Caki2 (cell line): ENCODE results near the gene ACTN1. TPM values are rescaled to one million over a fixed set of nuclear protein-coding genes. Genes with fewer than 3 reads are reported as not detected.
"Not testable (repeated sequence)": the region's sequence is repeated elsewhere in the genome, so short reads cannot be mapped to it uniquely, and the experiment has no call there.

Source experiments
- DNase-seq: peaks from one replicate; pipeline ENCODE4 v3.0.0-alpha.2; 2015; ENCODE audit warnings: low read depth
- in situ Hi-C: cut with HindIII; loops from 2 replicates; pipeline ENCODE4 v1.10.0; 2016; ENCODE audit warnings: low sequenced_read_pairs, low pct_unique_long_range_greater_than_20kb, mixed read lengths
- total RNA-seq: library from RNA; depleted of rRNA; stranded (reverse); fragments of >200 nt; shearing (Covaris generic); gene quantifications from 2 replicates; pipeline ENCODE4 v1.2.3, GENCODE V29; 2014; ENCODE audit warnings: low replicate concordance

ACTN1 gene
- total RNA-seq, 1 experiment from 2014 or later: 57.0 TPM

- no peak for DNase-seq
- in situ Hi-C loops: no loop called here
Observed at GRCh38 chr14:68864361-68864750, 114.7 kb downstream of the ACTN1 start.

GRCh38 chr14:68863610-68864360, 115.3 kb downstream of the ACTN1 start:
- DNase-seq: no peak
- in situ Hi-C loops: no loop called here

- DNase-seq: peak; percentile 81
- in situ Hi-C loops: no loop called here
Observed at GRCh38 chr14:68862954-68863594, 116.0 kb downstream of the ACTN1 start.

- in situ Hi-C loops: no loop called here
- no peak for DNase-seq
Observed at GRCh38 chr14:68860771-68861170, 118.3 kb downstream of the ACTN1 start.

GRCh38 chr14:68857516-68858070, 121.5 kb downstream of the ACTN1 start:
- in situ Hi-C loops: no loop called here
- no peak for DNase-seq

GRCh38 chr14:68856572-68856971, 122.5 kb downstream of the ACTN1 start:
- no peak for DNase-seq
- in situ Hi-C loops: no loop called here

GRCh38 chr14:68854421-68854820, 124.7 kb downstream of the ACTN1 start:
- in situ Hi-C loops: no loop called here

GRCh38 chr14:68853749-68854148, 125.4 kb downstream of the ACTN1 start:
- in situ Hi-C loops: no loop called here
- DNase-seq: no peak

More at GRCh38 chr14:68854421-68854820, 124.7 kb downstream of the ACTN1 start:
- no peak for DNase-seq

- DNase-seq, in situ Hi-C loops: not testable (repeated sequence)
Observed at GRCh38 chr14:68852493-68852892, 126.6 kb downstream of the ACTN1 start.

- no peak for DNase-seq
- in situ Hi-C loops: no loop called here
Observed at GRCh38 chr14:68851078-68851477, 128.0 kb downstream of the ACTN1 start.

GRCh38 chr14:68849416-68849815, 129.7 kb downstream of the ACTN1 start:
- in situ Hi-C loops: no loop called here

GRCh38 chr14:68848253-68848652, 130.8 kb downstream of the ACTN1 start:
- no peak for DNase-seq
- in situ Hi-C loops: no loop called here

More at GRCh38 chr14:68849416-68849815, 129.7 kb downstream of the ACTN1 start:
- no peak for DNase-seq

- in situ Hi-C loops, DNase-seq: not testable (repeated sequence)
Observed at GRCh38 chr14:68847640-68848039, 131.5 kb downstream of the ACTN1 start.

- in situ Hi-C loops: no loop called here
- peak; percentile 68 for DNase-seq
Observed at GRCh38 chr14:68846466-68846865, 132.6 kb downstream of the ACTN1 start.

GRCh38 chr14:68844210-68844545, 134.9 kb downstream of the ACTN1 start:
- no peak for DNase-seq
- in situ Hi-C loops: no loop called here

GRCh38 chr14:68843471-68844209, 135.5 kb downstream of the ACTN1 start:
- in situ Hi-C loops: no loop called here
- DNase-seq: peak; percentile 41

- in situ Hi-C loops: no loop called here
- no peak for DNase-seq
Observed at GRCh38 chr14:68842298-68842697, 136.8 kb downstream of the ACTN1 start.

GRCh38 chr14:68841016-68841809, 137.9 kb downstream of the ACTN1 start:
- DNase-seq: no peak
- in situ Hi-C loops: no loop called here
